Activated T-helper 1 cell treated with anti-CD3 and anti-CD28 coated beads, Interleukin-2, amount 50 U/mL, for 16 hours (primary cell): ENCODE measurements around the gene L2HGDH.

Experiments
- DNase-seq, 2 donors: peaks; one replicate each; pipeline ENCODE4 v3.0.0-alpha.2; 2020; ENCODE audit warnings: low read depth in 1 of 2, low spot score in 1 of 2

Gene L2HGDH

GRCh38 chr14:50299585-50299984, 12.4 kb downstream of the L2HGDH start:
- DNase-seq = no peak

DNA sequence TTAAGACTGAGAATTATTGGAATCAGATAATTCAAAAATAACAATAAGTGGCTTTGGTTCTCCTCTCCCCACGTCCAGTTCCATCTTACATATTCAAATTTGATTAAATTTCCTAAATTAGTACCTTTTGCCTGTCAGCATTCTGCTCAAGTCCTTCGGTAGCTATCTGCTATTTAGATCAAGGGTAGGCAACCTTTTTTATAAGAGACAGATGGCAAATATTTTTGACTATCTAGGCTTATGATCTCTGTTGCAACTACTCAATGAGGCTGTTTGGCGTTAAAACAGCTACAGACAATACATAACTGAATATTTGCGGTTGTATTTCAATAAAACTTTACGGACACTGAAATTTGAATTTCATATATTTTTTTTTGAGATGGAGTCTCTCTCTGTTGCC, 21.7 kb downstream of the L2HGDH start:
- no peak for DNase-seq

DNA sequence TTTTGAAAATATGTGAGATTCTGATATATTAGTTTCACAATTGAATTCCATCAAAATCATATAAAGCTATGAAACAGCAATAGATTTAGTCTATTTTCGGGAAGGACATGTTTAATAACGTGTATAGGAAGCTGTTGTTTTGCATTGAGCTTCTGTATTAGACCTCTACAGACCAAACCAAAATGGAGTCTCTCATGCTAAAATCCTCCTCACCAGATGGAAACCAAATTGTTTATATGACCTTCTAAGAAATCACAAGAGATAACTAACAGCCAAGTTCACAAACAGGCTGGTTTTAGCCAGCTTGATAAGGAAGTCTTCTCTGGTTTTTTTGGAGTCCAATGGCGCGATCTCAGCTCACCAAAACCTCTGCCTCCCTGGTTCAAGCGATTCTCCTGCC, 23.9 kb downstream of the L2HGDH start:
- no peak for DNase-seq

DNA sequence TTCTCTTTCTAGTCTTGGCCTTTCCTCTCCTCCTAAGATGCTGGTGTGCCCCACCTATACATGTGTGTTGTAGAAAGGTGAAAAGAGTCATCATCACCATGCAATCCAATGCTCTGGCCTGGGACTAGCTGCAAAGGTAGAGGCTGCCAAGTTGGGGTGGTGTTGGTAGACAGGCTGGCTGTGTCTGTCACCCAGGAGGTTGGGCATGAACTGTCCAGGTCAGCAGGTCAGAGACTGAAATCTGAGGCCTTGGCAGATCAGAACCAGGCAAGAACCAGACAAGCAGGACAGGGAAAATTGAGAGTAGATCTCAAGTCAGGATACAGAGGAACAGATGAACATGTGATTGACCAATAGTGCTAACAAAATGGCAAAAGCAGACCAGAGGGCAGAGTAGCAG, 26.2 kb downstream of the L2HGDH start:
- no peak for DNase-seq

DNA sequence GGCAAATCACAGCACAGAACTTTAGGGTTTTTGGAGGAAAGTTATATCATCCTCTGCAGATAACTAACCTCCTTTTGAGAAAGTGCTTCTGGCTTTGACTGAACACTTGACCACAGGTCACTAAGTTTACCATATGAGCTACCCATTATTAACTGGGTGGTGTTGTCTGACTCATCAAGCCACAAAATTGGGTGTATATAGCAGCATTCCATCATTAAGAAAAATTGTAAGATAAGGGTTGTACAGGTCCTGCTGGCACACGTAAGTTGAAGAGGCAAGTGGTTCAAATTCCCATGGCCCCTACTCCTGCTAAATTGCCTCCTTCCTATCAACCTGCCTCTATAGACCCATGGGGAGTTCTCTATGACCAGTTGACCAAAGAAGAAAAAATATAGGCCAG, 39.5 kb downstream of the L2HGDH start:
- DNase-seq = no peak

GRCh38 chr14:50270932-50271331, 41.1 kb downstream of the L2HGDH start:
- DNase-seq = no peak

DNA sequence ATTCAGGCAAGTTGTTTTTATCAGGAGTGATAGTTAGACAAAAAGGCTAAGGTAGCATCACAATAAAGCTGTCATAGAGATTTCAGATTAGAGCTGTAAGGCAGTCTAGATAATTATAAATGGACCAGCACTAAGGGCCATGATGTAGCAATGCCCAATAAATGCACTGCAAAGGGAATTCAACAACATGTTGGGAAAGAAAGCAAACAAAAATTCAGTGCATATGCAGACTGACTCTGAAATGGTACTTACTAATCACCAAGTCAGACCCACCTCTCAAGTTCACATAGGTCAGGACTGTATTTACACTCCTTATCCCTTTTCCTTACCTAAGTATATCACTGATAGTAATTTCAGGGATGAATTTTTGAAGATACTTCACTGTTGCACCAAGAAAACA, 47.0 kb downstream of the L2HGDH start:
- no peak for DNase-seq

GRCh38 chr14:50263321-50263720, 48.7 kb downstream of the L2HGDH start:
- DNase-seq = no peak

GRCh38 chr14:50262865-50263264, 49.2 kb downstream of the L2HGDH start:
- no peak for DNase-seq

GRCh38 chr14:50260511-50260910, 51.5 kb downstream of the L2HGDH start:
- no peak for DNase-seq

DNA sequence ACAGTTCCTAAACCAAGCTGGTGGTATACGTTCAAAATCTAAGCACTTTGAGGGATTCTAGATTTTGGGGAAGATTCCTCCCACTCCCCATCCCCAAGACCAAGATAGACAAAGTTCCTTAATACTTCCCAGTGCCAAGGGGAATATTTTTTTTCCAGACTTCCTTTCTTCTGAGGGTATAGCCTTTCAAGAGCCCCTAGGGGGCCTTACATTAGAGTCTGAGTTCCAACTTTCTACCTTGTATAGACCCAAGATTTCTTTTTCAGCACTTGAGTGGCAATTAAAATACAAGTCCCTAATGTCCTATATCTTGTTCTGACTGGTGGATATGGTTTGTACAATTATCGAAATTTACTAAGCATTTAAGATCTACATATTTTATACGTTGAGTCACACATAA, 52.0 kb downstream of the L2HGDH start:
- DNase-seq = no peak

- no peak for DNase-seq
Measured at GRCh38 chr14:50257732-50258131, 54.3 kb downstream of the L2HGDH start.

DNA sequence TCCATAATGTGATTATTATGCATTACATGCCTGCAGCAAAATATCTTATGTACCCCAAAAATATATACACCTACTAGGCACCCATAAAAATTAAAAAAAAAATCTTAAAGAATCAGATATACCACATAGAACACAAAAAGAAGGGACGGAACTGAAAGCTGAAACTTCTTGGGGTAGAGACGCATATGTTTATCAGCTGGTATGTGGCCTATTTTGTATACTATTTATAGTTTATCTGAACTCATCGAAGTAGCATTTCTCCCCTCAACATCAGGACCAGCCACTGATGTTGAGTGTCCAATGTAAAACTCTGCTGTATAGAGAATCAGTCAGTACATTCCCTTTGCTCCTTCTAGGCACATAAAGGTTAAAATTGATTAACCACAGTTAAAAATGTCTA, 57.8 kb downstream of the L2HGDH start:
- no peak for DNase-seq

- DNase-seq = no peak
Measured at GRCh38 chr14:50249136-50249775, 62.8 kb downstream of the L2HGDH start.

- DNase-seq = no peak
Measured at GRCh38 chr14:50247245-50247644, 64.8 kb downstream of the L2HGDH start.

DNA sequence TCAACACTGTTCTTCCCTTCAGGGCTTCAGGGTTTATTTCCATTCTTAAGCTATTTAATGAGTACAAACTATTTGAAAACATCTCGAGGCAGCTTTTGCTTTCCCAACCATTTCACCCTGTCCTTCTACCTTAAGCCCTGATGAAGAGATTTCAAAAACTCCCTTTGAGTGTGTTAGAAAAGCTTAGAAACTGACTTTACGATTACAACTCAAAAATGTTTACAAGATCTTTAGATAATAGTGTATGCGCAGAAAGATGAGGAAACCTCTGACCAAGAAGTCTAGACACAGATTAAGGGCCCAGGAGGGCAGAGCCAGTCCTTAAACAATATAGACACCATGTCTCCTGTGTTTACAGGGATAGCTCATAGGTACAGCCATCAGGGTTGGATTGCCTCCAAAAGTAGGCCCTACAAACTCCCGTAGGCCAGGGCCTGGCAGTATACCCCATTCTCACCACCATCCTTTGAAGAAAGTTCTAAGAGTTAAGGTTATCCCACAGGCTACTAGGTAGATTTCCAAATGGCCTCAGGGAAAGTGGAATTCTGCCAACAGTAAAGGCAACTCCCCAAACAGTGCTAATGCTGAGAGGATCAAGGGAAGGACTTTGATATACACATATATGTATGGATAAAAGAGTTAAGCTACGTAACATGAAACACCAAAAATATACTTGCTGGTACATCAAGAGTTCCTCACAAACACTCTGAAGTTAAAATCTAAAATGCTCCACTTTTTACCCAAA, 69.3 kb downstream of the L2HGDH start:
- no peak for DNase-seq

GRCh38 chr14:50242096-50242495, 69.9 kb downstream of the L2HGDH start:
- no peak for DNase-seq

DNA sequence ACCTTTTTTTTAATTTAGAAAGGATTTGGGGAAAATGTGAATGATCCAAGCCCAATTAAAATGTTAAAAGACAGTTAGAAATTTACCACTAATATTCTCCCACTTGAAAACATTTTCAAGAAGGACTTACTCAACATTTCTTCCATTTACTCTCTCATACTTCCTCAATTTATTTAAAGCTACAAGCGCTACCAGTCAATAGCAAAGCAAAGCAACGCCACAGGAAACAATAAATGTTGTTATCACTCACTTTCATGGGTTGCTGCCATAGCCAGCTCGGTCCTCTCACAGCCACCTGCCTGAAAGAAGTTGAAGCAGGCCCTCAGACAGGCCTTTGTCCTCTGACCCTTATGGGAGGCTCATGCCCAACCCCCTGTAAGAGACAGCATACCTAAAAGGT, 74.6 kb downstream of the L2HGDH start:
- DNase-seq = no peak

- no peak for DNase-seq
Measured at GRCh38 chr14:50233951-50234250, 78.1 kb downstream of the L2HGDH start.

- peak in 1 of 2 donors; percentile 6 for DNase-seq
Measured at GRCh38 chr14:50233166-50233950, 78.7 kb downstream of the L2HGDH start.

DNA sequence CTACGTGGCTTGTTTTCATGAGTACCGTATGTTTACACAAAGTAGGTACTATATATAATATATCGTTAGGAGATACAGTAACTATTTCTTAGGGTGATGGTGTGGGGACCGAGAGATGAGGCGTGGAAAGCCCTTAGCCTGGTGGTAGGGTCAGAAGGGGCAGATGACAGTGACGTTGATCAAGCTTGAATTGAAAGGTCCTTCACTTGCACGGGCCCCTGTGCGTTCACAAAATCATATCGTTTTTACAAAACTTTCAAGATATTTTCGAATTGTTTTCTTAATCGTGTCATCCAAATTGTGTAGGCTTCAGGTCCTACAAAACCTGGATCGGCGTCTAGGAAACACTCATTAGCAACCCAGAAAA, 79.8 kb downstream of the L2HGDH start:
- DNase-seq = no peak

DNA sequence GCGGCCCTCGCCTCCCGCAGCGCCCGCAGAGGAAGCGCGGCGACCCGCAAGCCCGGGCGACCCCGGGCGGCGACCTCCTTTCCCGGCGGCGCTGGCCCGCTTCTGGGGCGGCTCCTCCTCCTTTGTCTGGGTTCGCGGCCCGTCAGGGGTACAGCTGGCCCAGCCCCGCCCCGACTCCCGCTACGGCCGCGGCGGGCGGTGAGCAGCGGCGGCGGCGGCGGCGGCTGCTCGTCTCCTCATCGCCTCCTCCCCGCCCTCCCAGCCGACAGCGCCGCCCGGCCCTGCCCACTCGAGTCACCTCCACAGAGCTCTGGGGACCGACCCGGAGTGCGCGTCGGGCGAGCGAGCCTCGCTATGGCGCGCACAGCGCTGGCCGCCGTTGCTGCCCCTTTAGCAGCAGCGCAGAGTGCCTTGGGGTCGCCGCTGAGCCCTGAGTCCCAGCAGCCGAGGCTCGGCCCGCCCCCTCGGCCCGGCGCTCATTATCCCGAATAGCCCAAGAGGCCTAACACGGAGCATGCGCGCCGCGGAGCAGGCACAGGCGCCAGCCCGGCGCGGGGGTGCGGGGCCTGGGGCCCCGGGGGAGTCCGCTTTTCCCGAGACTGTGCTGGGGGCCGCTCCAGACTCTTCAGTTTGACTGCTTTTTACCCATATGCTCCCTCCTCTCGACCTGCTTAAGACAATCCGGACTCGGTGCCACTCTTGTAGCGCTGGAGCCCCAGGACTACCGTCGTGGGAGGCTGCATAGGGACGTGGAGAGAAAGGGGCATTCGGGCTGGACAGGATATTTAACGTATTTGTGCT, 80.4 kb downstream of the L2HGDH start, which contains the start of gene SOS2:
TSS of gene SOS2 (minus strand) at position 104 of the 801 bp plus-strand sequence. CDS start 295 bp downstream, outside the sequence.
- peak; percentile 60 to 74 for DNase-seq
